GM19099 (cell line): Measurements from ENCODE around the gene GUCY2C.

Experiments used
- POLR2A ChIP-seq: IDR thresholded peaks from 3 replicates; pipeline ENCODE4 v1.6.1; 2011; ENCODE audit warnings: low read depth; ENCODE audit not compliant: insufficient read length; ENCODE audit errors: extremely low read depth

GUCY2C gene

DNA sequence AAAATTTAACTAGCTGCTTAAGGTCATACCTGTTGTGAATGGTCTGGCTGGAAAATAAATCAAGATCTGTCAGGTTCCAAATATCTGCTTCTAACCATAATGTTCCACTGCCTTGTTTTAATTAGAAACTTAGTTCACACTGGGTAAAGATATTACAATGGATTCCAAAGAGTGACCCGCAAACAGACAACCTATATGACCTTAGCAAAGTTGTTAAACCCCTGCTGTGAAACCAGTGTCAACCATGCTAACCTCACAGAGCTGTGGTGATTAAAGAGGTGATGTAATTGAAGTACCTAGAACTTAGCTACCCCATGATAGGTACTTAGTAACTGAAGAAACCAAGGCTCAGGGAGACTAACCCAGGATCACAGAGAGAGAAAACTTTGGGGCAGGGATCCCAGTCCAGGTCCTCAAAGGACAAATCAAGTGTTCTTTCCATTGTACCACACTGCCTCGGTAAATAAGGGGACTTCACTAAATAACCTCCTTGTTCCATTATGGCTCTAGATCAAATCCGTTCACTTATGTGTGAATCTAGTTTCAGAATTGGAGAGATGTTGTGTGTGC is 2.2 kb downstream of the GUCY2C start:
- TF ChIP-seq POLR2A: no peak

DNA sequence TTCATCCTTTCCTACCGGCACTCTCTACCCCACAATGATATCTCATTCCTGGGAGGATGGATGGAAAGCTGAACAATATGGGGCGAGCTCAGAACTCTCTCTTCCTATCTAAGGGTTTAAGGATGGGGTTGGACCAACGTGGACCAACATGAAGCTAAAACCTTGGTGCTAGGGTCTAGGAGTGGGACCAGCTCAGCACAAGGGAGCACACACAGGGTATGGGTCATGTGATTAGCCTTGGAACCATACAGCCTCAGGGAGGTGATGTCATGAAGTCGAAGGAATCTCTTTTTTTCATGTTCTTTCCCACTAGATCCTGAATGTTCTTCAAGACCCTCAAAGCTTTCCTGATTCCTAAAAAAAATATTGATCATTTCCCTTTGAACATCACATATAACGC is 3.3 kb downstream of the GUCY2C start:
- no peak for TF ChIP-seq POLR2A

DNA sequence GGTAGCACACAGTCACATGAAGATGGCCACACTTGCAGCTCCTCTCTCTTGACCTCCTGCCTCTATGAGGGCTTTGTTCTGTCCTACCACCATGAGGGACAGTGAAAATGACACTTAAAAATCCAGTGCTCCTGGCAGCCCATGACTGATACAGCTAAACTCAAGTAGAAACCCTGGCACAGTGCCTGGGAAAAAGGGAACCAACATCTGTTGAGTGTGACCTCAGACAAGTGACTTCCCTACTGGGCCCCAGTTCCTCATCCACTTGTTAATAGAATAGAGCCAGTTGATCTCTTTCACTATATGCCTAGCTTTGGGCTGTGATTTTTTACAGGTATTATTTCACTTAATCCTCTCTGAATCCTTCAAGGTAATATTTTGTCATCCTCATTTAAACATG is 4.8 kb downstream of the GUCY2C start:
- TF ChIP-seq POLR2A: no peak

DNA sequence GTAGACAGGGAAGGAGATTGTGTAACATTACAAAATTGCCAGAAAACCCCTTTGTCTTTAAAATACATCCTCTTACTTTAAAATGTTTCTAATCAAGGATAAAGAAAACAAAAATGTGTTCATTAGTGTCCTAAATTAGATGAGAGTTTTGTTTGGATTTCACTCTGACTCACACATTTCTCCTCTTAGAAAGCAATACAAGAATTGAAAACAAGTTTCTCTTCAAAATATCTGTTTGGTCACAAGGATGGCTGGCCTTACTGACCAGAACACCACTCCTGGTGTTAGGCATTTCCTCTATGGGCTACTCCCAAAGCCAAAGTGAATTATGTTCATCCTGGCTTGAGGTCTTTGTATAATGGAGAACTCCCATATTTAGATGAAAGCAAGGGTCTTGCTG is 6.4 kb downstream of the GUCY2C start:
- TF ChIP-seq POLR2A: no peak

DNA sequence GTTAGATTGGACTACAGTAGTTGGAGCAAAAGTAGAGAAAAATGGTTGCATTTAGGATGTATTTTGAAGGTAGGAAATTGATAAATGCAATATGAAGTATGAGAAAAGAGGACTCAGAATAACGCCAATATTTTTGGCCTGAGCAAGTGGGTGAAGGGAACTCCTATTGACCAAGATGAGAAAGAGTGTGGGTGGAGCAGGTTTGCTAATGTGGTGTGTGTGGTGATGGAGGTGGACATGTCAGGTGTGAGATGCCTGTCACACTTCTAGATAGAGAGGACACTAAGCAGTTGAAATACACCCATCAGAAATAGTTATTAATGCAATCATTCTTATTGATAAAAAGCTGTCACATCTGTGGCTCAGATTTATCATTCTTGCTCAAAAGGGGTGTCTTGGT is 7.3 kb downstream of the GUCY2C start:
- no peak for TF ChIP-seq POLR2A

DNA sequence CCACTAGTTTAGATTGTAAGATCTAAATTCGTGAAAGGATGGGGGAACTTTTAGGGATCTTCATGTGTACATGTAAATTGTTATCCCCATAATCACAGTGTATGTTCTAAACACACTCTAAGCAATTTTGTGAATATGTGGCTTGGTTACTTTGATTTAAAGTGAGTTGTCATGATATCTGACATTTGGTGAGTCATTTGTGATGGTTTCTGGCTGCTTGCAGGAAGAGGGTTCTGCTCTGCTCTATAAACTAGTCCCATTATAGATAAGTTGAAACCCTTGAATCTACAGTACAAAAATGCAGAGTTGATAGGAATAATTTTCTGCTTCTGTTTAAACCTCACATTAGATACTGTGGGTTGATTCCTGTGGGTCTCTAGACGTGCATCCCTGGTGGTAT is 14.8 kb downstream of the GUCY2C start:
- no peak for TF ChIP-seq POLR2A

DNA sequence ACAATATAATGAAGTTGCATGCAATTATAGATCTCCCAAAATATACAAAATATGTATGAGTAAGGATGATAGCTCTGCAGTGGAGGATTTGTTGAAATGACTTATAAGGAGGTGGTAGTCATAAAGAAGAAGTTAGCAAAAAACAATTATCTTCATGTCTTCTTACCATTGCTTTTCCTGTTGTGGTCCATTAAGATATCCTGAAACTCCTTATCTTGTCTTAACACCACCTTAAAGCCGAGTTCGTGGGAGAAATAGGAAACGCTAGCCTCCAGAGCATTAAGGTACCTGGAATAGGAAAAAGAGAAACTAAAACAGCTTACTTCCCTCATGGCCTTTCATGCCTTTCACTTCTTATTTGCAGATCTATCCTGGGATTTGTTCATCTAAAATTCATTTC is 15.2 kb downstream of the GUCY2C start:
- TF ChIP-seq POLR2A: no peak

DNA sequence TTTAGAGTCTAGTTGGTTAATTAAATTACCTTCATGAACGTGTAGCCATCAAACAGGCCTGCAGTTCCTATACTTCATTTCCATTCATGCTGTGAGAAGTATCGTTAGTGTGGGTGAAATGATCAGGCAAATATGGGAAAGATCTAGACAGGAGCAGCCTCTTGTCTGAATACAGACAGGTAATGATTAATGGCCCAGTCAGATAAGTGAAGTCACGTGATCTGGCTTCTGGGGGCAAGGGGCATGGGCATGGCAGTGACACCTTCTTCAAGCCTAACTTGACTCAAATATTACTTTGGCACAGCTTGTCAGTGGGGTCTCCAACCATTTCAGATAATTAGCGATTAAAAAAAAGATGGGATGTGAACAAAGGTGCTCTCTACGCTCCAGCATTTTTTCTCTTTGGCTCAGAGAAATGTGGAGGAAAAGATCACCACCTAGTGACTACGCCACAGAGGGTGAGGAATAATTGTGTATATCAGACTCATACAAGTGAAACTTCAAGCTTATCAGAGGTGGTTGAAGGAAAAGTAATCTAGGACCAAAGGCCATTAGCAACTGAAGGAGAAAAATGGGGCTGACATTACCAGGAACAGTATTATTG is 17.8 kb downstream of the GUCY2C start:
- no peak for TF ChIP-seq POLR2A

DNA sequence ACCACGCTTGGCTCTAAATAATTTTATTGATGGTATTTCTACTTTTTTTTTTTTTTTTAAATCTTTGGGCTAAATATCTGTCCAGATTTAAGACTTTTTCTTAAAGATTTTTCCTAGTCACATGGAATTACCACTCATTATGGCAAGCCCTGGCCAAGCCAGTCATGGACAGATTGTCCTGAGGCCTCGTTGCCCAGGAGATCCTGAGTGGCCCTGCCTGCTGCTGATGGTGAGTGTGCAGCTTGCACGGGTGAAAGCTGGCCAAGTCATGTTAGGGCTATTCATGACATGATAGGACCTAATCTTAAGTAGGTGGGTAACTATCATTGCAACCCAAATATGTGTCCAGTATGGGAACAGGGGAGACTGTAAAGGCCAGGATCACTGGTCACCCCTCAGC is 27.8 kb downstream of the GUCY2C start:
- TF ChIP-seq POLR2A: no peak

DNA sequence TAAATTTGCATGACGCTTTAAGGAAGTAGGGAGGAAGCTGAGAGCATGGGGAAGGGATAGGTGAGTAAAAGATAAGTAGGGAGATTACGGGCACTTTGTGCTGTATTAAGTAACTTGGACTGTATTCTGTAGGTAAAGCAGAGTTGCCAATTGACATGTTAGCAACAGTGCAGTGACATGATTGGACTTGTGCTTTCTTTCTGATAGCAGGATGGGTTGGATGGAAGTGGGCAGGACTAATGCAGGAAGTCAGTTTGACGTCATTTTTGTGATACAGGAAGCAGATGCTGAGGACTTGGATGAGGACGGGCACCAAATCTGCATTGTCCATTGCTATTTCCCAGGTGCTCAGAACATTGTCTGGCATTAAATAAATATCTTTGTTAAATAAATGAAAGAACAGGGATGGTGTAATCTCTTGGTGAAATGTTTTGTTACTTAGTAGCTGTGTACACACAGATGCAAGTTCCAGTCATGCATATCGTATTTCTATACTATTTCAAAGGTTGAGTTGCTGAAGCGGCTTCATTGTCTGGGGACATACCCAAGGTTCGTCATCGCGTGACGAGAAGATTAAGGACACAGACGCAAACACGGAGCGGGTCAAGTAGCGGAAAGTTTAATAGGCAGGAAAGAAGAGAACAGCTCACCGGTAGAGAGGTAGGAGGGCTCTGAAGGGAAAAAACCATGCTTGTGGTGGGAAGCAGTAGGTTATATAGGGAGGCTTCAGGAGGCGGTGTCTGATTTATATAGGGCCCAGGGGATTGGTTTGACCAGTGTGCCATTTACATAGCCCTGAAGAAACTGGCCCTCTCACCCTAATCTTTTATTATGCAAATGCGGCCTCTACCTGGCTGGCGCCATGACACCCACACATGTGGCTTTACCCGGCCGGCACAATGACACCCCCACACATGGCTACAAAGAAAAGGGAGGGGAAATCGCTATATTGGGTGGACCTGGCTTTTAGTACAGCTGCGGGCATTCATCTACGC is 30.7 kb downstream of the GUCY2C start:
- TF ChIP-seq POLR2A: no peak

DNA sequence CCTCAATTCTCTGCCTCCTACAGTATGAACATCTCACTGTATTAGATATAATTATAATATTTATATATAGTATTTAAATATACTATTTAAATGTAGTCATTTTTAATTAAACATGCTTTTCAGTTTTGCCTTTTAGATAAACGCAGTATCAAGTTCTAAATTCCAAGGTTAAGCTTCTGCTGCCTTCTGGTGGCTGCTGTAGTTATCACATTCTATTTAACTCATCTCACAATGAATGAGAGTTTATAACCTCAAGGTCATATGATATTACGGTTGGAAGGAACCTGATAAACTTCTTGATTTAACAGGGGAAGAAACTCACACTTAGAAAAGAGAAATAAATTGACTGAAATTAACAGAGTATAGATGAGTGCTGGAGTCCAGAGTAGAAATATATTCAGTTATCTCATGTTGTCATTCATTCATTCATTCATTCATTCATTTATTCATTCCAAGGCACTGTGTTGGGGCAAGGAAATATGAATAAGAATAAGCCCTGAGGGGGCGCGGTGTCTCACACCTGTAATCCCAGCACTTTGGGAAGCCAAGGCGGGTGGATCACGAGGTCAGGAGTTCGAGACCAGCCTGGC is 31.9 kb downstream of the GUCY2C start:
- no peak for TF ChIP-seq POLR2A

DNA sequence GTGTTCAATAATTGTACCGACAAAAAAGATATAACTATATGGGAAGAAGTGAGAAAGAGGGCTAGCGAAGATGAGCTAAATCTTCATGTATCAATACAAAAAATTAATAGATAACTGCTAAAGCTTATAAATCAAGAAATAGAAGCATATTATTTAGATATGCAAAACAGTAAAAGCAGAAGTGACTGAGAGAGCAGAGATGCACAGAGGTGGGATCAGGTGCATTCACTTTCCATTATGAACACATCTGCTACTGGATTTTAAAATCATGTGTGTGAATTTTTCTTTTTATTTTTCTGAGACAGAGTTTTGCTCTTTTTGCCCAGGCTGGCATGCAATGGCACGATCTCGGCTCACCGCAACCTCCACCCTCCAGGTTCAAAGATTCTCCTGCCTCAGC is 33.4 kb downstream of the GUCY2C start:
- no peak for TF ChIP-seq POLR2A

DNA sequence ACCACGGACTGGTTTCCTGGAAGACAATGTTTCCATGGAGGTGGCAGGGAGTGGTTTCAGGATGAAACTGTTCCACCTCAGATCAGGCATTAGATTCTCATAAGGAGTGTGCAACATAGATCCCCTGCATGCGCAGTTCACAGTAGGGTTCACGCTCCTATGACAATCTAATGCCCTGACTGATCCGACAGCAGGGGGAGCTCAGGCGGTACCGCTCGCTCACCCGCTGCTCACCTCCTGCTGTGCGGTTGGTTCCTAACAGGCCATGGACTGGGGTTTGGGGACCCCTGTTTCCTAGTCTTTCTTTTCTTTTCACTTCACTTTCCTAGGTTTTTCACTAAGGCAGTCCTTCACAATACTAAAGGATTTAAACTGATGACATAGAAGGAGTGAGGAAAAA is 39.6 kb downstream of the GUCY2C start:
- TF ChIP-seq POLR2A: no peak

DNA sequence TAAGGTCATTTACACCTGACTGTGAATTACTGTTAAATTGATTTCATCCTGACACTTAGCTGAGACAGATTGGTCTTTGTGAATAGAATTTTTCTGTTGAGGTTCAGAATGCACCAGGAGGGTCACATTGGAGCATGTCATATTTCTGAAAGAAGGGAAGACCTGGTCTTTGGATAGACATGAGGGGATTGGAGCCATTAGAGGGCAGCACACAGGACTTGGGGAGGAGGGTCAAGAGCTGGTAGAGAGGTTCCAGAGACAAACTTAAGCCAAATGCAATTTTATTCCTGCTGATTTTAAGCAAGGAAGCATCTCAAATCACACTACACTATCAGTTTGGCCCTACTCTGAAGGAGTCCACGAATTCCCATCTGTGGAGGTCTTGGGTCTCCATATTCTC is 41.1 kb downstream of the GUCY2C start:
- TF ChIP-seq POLR2A: no peak

DNA sequence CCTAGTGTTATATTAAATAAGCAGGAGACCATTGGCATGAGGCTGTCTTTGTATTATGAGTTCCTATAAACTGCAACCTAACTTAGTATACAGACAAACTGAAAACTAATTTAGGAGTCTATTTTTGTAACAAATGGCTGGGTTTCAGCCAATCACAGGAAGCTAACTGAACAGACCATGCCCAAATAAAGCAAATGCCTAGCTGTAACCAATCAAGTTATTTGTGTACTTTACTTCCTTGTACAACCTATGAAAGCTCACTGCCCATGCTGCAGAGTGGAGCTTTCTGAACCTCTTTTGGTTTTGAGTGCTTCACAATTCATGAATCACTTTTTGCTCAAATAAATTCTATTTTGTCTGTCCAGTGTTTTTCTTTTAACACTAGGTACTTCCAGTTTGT is 41.6 kb downstream of the GUCY2C start:
- no peak for TF ChIP-seq POLR2A
